HUES6 (cell line): ENCODE results near the gene SDK1.

ENCODE experiments used
- H3K27ac ChIP-seq: 2 replicates; pipeline ENCODE4 v1.7.0; 2013; ENCODE audit warnings: low read depth, mild to moderate bottlenecking, low read length, inconsistent platforms
- H3K27me3 ChIP-seq: 2 replicates; pipeline ENCODE4 v1.6.1; 2013; ENCODE audit warnings: low read length; ENCODE audit not compliant: control insufficient read depth, insufficient read depth
- H3K36me3 ChIP-seq: 2 replicates; pipeline ENCODE4 v1.6.1; 2013; ENCODE audit warnings: low read length; ENCODE audit not compliant: control insufficient read depth, insufficient read depth
- H3K4me1 ChIP-seq: 2 replicates; pipeline ENCODE4 v1.6.1; 2013; ENCODE audit warnings: low read length; ENCODE audit not compliant: control insufficient read depth, insufficient read depth
- H3K4me3 ChIP-seq: 2 replicates; pipeline ENCODE4 v1.5.1; 2013; ENCODE audit warnings: low read depth, low read length
- H3K9ac ChIP-seq: one replicate; pipeline ENCODE4 v1.6.1; 2013; ENCODE audit warnings: mild to moderate bottlenecking, low read length
- H3K9me3 ChIP-seq: 2 replicates; pipeline ENCODE4 v1.6.1; 2013; ENCODE audit warnings: low read depth, low read length; ENCODE audit not compliant: control insufficient read depth, insufficient read depth

Gene SDK1

DNA sequence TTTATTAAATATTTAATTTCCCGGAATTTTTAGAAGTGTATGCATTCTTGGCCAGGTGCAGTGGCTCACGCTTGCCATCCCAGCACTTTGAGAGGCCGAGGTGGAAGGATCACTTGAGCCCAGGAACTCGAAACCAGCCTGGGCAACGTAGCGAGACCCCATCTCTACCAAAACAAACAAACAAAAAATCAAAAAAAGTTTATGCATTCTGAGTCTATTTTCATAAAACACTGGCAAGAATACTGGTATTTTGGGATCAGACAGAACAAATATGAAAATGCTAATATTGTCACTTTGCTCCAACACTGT lies 940.2 kb downstream of the SDK1 start:
- peaks cover 25% of the 10 kb centered on the region for H3K4me1 ChIP-seq
- H3K9ac ChIP-seq = no peak overlapping the region
- peaks cover 11% of the 10 kb centered on the region for H3K9me3 ChIP-seq
- no peaks in the 10 kb centered on the region for H3K27me3 ChIP-seq
- H3K27ac ChIP-seq = no peak overlapping the region
- H3K4me3 ChIP-seq = no peak overlapping the region
- H3K36me3 ChIP-seq = no peaks in the 10 kb centered on the region

DNA sequence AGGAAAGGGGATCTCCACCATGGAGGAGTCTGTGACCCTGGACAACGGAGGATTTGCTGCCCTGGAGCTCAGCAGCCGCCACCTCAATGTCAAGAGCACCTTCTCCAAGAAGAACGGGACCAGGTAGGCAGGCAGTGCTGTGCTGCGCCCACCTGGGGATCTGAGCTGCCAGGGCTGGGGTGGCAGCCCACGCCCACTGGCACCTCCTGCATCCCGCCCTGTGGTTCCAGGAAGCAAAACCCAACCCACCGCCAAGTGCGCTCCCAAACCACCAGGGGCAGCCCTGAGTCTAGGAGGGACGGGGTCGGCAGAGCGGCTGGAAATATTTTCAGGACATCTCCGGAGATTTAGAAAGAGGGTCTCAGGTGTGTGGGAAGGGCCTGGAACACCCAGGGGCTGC lies 940.7 kb downstream of the SDK1 start:
- Histone ChIP-seq H3K9me3 (peaks cover 11% of the 10 kb centered on the region), H3K4me1 (peaks cover 28% of the 10 kb centered on the region), H3K9ac (no peak overlapping the region), H3K36me3 (no peaks in the 10 kb centered on the region), H3K4me3 (no peak overlapping the region), H3K27ac (no peak overlapping the region), H3K27me3 (no peaks in the 10 kb centered on the region)

DNA sequence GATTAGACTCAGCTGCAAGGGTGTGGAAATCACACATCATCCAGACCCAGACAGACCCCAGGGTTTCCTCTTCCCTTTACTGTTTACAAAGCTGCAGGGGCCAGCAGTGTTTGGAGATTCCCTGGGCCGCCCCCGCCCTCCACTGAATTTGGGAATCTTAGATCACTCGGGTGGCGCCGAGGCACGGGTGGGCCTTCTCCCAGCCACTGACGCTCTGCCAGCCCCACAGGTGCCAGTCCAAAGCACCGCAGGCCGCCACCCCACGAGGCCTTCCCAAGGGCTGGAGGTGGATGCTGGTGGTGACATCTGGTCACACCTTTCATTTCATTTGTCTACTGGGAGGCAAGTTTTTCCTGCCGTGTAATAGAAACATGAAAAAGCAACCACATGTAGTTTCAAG lies 941.7 kb downstream of the SDK1 start:
- H3K9me3 ChIP-seq = peaks cover 11% of the 10 kb centered on the region
- peaks cover 31% of the 10 kb centered on the region for H3K4me1 ChIP-seq
- no peaks in the 10 kb centered on the region for H3K27me3 ChIP-seq
- H3K9ac ChIP-seq = no peak overlapping the region
- H3K36me3 ChIP-seq = no peaks in the 10 kb centered on the region
- no peak overlapping the region for H3K27ac ChIP-seq
- no peak overlapping the region for H3K4me3 ChIP-seq

DNA sequence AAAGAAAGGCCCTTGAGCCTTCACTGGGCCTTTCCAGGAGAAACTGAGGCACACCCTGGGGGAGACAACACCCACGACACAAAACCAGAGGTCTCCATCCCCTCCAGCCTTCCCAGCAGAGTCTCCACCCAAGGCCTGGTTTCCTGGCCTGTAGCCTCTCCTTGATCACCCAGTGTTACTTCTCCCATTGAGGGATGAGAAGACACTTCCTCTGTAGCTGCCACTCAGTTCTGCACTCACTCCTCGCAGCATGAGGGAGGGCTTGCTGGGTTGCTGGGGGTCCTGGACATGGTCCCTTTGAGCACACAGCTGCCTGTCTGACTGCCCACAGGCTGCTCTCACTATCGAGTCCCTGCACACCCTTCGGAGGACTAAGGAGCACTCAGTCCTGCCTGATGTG lies 943.0 kb downstream of the SDK1 start:
- no peaks in the 10 kb centered on the region for H3K36me3 ChIP-seq
- H3K4me3 ChIP-seq = no peak overlapping the region
- H3K9ac ChIP-seq = no peak overlapping the region
- no peaks in the 10 kb centered on the region for H3K27me3 ChIP-seq
- H3K9me3 ChIP-seq = peaks cover 11% of the 10 kb centered on the region
- H3K27ac ChIP-seq = no peak overlapping the region
- peaks cover 31% of the 10 kb centered on the region for H3K4me1 ChIP-seq

DNA sequence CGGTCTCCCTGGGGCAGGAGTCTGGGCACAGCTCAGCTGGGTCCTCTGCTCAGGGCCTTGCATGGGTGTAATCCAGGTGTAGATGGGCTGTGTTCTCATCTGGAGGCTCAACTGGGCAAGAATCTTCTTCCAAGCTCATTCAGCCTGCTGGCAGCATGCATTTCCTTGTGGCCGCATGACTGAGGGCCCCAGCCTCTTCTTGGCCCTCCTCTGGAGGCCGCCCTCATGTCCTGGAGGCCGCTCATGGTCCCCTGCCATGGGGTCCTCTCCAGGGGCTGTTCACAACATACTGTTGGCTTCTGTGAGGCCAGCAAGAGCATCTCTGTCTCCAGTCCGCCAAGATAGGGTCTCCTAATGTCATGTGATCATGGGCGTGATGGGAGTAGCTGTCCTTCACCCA lies 943.6 kb downstream of the SDK1 start:
- no peak overlapping the region for H3K4me3 ChIP-seq
- H3K27me3 ChIP-seq = no peaks in the 10 kb centered on the region
- no peak overlapping the region for H3K9ac ChIP-seq
- peaks cover 28% of the 10 kb centered on the region for H3K4me1 ChIP-seq
- H3K27ac ChIP-seq = no peak overlapping the region
- H3K9me3 ChIP-seq = peaks cover 11% of the 10 kb centered on the region
- H3K36me3 ChIP-seq = no peaks in the 10 kb centered on the region

DNA sequence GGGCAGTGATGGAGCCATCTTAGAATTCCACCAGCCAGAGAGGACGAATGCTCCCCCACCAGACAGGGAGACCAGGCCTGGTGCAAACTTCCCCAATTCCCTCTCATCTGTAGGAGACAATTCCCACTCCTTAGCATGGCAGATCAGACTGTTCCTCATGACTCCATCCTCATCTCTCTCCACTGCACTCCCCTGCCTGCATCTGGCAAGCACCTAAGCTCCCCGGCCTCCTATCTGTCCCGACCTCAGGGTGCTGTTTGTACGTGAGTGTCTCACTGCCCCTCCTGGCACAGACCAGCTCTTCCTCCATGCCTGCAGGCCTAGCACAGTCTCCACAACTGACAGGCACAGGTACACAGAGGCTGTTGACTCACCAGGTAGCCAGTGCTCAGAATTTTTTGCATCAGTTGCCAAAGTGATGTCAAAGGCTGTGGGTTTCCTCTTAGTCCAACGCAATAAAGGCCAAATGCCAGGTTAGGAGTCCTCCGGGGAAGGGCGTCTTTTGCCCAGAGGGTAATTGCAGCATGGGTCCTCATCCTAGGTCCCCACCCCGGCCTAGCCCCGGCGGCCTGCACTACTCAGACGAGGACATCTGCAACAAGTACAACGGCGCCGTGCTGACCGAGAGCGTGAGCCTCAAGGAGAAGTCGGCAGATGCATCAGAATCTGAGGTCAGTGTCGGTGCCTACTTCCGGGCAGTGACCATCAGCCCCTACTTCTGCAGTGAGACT lies 944.2 kb downstream of the SDK1 start:
- peaks cover 11% of the 10 kb centered on the region for H3K9me3 ChIP-seq
- H3K9ac ChIP-seq = no peak overlapping the region
- no peak overlapping the region; the same call in 1 of the 2 replicates for H3K4me3 ChIP-seq
- H3K4me1 ChIP-seq = peaks cover 22% of the 10 kb centered on the region
- H3K36me3 ChIP-seq = no peaks in the 10 kb centered on the region
- H3K27ac ChIP-seq = no peak overlapping the region; the same call in 1 of the 2 replicates
- H3K27me3 ChIP-seq = no peaks in the 10 kb centered on the region

DNA sequence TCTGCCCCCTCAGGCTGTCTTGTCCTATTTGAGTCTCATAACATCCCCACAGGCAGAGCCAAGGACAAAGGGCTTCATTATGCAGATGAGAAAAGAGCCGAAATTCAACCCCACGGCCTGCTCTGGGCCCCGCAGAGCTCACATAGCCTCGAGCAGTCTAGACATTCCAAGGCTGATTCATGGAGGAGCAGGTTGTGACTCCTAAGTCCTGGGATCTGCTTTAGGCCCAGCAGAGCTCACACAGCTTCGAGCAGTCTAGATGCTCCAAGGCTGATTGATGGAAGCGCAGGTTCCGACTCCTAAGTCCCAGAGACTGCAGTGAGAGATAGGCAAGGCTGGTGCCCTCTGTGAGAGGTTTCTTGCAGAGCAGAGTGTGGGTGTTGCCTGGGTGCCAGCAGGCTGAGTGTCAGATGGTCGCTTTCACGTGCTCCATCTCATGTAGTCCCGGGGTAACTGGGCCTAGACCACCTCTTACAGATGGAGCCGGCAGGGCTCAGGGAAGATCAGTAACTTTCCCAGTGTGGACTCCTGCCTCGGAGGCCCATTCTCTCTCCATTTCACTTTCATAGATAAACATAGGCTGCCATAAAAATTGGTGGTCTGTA lies 944.9 kb downstream of the SDK1 start:
- Histone ChIP-seq H3K36me3 (no peaks in the 10 kb centered on the region), H3K27ac (no peak overlapping the region), H3K9ac (no peak overlapping the region), H3K4me1 (peaks cover 17% of the 10 kb centered on the region), H3K4me3 (0 out of 2 replicates have a peak overlapping the region, but pooled peaks have one; percentile 7), H3K27me3 (no peaks in the 10 kb centered on the region), H3K9me3 (peaks cover 11% of the 10 kb centered on the region)

DNA sequence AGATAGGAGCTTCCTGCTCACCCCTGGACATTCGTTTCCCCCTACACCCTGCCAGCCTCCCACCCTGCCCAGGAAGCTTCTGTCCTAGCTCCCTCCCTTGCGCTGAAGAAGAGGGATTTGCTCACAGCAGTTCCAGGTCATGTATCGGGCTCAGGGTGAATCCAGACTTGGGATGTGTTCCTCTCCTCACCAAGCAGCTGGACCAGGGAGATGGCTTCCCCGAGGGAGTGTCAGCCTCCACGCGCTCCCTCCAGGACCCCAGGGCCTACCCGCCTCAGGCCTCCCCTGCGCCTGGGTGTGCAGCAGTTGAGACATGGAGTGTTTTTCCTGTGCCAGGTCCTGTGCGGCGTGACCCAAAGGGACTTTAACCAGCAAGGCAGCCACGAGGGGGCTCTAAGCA lies 945.5 kb downstream of the SDK1 start:
- H3K27me3 ChIP-seq = no peaks in the 10 kb centered on the region
- H3K4me1 ChIP-seq = peaks cover 17% of the 10 kb centered on the region
- H3K9ac ChIP-seq = no peak overlapping the region
- no peak overlapping the region for H3K27ac ChIP-seq
- H3K36me3 ChIP-seq = no peaks in the 10 kb centered on the region
- H3K4me3 ChIP-seq = no peak overlapping the region
- H3K9me3 ChIP-seq = peaks cover 11% of the 10 kb centered on the region

DNA sequence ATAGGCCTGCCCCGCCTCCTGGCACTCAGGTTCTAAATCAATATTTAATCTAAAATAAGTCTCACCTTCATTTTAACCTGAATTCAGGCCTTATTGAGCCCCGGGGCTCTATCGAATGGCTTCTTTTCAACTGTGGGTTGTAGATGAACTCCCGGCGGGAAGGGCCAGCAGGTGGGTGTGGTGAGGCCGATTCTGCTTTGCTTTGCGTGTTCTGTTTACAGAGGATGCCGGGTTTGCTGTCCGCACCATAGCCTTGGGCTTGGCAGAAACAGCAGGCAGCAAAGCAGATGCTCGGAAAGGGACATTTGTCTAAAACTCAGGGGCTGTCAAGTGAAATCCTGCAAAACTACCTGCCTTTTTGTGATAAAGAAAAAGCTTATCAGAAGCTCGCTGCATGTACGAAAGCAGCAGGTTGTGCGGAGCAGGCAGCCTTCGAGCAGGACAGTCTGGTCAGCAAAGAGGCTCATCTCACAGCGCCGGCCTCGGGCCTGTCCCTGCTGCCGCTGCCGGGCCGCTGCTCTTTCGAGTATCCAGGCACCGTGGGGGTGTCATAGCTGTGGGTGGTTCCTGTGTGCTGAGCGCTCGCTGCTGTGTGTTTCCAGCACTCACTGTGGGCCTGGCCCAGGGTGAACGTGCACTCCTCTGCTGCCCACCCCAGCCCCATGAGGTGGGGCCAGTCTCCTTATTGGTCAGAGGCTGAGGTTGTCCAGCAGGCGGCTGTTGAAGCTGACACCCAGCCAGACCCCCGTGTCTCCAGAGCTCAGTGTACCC lies 946.2 kb downstream of the SDK1 start:
- no peak overlapping the region for H3K4me3 ChIP-seq
- peaks cover 11% of the 10 kb centered on the region for H3K9me3 ChIP-seq
- peaks cover 17% of the 10 kb centered on the region for H3K4me1 ChIP-seq
- H3K36me3 ChIP-seq = no peaks in the 10 kb centered on the region
- no peak overlapping the region for H3K9ac ChIP-seq
- H3K27ac ChIP-seq = no peak overlapping the region
- H3K27me3 ChIP-seq = no peaks in the 10 kb centered on the region

DNA sequence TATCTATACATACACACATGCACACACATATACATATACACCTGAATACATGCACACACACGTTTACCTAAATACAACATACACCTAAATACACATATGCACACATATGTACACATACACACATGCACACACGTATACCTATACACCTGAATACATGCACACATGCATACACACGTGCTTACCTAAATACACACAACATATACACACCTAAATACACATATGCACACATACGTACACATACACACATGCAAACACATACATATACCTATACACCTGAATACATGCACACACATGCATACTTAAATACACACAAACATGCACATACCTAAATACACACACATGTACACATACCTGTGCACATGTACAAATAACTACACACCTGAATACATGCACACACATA lies 947.2 kb downstream of the SDK1 start:
- peaks cover 11% of the 10 kb centered on the region for H3K9me3 ChIP-seq

DNA sequence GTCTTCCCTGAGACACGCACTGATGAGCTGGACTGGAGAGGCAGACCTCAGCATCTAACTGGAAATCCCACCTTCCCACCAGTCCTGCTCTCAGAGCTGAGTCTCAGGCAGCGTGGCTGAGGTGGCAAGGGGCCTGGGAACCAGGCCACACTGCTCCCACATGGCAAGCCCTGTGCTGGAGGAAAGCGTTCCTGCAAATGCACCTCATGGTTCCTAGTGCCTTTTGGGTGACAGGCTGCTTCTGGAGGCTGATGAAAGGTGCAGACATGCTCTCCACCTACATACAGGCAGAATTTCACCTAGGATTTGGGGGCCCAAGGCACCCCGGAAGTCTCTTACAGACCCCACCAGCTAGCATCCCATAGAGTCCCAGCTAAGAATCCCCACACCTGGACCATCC lies 948.2 kb downstream of the SDK1 start:
- Histone ChIP-seq H3K27me3 (no peaks in the 10 kb centered on the region), H3K36me3 (no peaks in the 10 kb centered on the region), H3K9ac (no peak overlapping the region), H3K27ac (no peak overlapping the region), H3K9me3 (peaks cover 8% of the 10 kb centered on the region), H3K4me1 (peaks cover 17% of the 10 kb centered on the region), H3K4me3 (no peak overlapping the region)

More for the DNA sequence above, 947.2 kb downstream of the SDK1 start:
- Histone ChIP-seq H3K36me3 (no peaks in the 10 kb centered on the region), H3K27me3 (no peaks in the 10 kb centered on the region), H3K4me3 (no peak overlapping the region), H3K9ac (no peak overlapping the region), H3K4me1 (peaks cover 17% of the 10 kb centered on the region), H3K27ac (no peak overlapping the region)
